ENCODE data around the gene ACY1.
A peak's percentile ranks its signal among the peaks of the same experiment; 100 is the strongest.
"Not testable (repeated sequence)": the region's sequence is repeated elsewhere in the genome, so short reads cannot be mapped to it uniquely, and the experiment has no call there.

Gene ACY1

DNA sequence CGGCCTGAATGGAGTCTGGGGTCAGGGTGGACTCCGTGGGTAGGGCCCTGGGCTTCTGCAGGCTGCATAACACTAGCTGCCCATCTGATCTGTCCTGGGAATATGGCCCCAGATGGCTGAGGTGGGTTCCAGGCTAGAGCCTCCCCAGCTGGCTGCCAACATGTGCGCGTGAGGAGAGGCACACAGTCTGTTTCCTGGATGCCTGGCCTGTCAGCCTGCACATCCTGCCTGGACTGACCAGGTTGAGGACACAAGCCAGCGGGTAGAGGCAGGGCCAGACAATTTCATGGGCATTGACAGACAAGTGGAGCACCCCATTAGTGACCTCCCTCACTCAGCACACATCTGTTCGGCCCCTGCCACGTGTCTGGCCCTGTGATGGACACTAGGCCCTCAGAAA, 42.1 kb downstream of the ACY1 start:
- DNase-seq (ENCODE audit: low spot score): no peak

DNA sequence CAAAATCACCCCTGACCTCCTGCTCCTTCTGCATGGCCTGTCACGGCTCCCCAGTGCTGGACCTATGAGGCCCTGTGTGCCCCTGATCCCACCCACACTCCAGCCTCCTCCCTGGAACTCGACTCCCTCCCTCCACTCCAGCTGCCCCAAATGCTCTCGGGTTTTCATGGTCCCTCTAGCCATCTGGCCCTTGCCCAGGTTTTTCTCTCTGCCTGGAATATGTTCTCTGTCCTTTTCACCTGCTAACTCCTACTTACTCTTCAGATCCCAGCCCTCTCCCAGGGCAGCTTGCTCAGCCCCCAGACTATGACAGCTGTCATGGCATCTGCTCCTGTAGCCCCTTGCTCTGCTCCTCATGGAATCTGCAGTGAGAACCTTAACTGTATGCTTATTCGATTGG, 42.7 kb downstream of the ACY1 start:
- DNase-seq (ENCODE audit: low spot score): no peak

GRCh38 chr3:52028572-52028971, 45.2 kb downstream of the ACY1 start:
- DNase-seq (ENCODE audit: low spot score): peak; percentile 64

DNA sequence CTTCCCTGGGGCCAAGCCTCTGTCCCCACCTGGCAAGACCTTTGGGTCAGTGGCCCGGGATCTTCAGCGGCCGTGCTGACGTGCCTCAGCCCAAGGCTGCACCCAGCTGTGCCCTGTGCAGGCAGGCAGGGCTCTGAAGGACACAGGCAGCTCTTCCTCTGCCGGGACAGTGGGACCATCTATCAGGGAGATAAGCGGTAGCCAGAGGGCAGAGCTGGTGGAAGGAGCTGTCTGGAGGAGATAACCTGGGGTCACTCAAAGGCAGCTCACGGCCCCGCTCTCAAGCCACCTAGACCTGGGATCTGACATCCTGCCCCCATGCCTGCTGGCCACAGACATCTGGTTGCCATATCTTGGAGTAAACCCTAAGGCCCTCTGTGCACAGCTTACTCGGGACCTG, 45.7 kb downstream of the ACY1 start:
- no peak for DNase-seq (ENCODE audit: low spot score)

DNA sequence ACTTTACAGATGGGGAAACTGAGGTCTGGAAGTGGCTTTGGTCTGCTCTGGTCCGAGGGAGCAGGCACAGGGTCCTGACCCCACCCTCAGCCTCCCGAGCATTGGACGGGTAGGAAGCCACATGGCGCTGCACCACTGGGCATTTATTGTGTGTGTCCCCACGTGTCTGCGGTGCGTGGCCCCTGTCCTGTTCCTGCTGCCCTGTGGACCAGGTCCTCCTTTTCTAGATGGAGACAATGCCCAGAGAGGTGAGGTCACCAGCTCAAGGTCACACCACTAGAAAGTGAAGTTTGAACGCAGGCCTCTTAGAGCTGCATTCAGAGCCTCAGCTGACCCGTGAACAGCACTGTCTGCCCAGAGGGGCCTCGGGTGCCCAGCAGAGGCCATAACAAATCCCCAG, 46.2 kb downstream of the ACY1 start:
- no peak for DNase-seq (ENCODE audit: low spot score)

GRCh38 chr3:52030714-52031310, 47.5 kb downstream of the ACY1 start:
- no peak for DNase-seq (ENCODE audit: low spot score)

- DNase-seq (ENCODE audit: low spot score): no peak
Observed at GRCh38 chr3:52031896-52032295, 48.6 kb downstream of the ACY1 start.

DNA sequence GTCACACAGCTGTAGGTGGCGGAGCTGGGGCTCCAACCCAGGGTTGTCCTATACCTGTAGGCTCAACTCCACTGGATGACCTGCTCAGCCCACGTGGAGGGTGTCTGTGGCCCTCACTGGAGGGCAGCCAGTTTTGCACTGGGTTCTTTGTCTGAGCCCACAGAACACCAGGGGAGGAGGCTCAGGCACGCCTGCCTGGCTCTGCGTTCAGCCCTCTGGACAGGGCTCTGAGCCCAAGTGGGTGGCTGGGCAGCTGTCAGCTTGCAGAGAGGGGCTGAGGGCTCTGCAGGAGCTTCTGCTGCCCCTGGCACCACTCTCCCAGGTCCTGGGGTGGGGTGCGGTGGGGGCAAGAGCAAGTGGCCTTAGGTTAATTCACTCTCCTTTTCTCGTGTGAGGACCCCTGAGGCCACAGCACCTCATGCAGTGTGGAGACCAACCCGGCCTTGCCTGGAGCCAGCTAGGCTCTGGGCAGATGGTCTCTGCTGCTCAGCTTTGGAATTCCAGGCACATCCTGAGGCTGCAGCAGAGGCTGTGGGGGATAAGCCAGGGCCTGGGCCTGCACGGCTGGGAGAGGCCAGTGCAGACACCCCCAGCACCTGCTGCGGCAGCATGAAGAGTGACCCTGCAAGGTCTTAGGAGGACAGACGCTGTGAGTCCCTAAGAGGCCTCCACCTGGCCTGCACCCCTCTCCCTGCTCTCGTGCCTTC, 49.5 kb downstream of the ACY1 start:
- peak; percentile 40 for DNase-seq (ENCODE audit: low spot score)

GRCh38 chr3:52033748-52034147, 50.4 kb downstream of the ACY1 start:
- DNase-seq (ENCODE audit: low spot score): not testable (repeated sequence)

GRCh38 chr3:52034212-52034611, 50.9 kb downstream of the ACY1 start:
- no peak for DNase-seq (ENCODE audit: low spot score)

- no peak for DNase-seq (ENCODE audit: low spot score)
Observed at GRCh38 chr3:52034651-52035050, 51.3 kb downstream of the ACY1 start.

- DNase-seq (ENCODE audit: low spot score): no peak
Observed at GRCh38 chr3:52036222-52036694, 52.9 kb downstream of the ACY1 start.

- DNase-seq (ENCODE audit: low spot score): no peak
Observed at GRCh38 chr3:52036829-52037228, 53.5 kb downstream of the ACY1 start.

DNA sequence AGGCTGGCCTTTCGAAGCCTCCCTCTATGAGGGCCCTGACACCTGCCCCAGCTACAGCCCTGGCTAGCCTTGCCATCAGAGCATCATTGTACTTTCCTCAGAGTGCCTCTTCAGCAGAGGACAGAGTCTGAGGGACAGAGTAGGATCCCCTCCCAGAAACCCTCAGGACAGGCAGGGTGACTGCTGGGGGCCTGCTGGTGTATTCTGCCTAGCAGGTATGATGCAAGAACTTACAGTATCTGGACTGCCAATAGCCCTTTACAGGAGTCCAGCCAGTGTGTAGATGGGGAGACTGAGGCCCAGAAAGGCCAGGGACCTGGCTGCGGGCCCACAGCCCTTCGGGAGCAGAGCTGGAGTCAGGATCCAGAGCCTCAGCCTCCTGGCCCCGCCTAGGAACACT, 54.0 kb downstream of the ACY1 start:
- DNase-seq (ENCODE audit: low spot score): no peak

DNA sequence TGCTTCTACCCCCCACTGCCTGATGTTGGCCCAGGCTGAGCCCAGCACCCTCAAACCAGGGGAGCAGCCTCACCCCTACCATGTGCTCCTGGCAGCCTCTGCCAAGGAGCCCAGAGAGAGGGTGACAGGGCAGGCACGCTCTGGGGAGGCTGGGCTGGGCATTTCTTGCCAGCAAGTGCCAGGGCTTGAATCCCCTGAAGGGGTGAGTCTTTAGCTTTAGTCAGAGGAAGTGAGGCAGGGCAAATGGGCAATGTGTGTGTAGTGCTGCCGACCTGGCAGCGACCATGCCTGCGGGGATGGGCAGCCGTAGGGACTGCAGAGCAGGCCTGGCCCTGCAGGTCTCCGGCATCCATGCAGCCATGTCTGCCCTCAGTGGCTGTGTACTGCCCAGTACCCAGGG, 54.9 kb downstream of the ACY1 start:
- DNase-seq (ENCODE audit: low spot score): no peak
